A549 (cell line): ENCODE results near the gene CDK19. TPM values are rescaled to one million over a fixed set of nuclear protein-coding genes. Genes with fewer than 3 reads are reported as not detected.

Experiments used
- ATAC-seq, 2 experiments: fragments of 200-7000 bp in 1 of 2; fragments of >200 bp in 1 of 2; cut with Nextera tagmentation in 1 of 2; cut with Tn5 transposase in 1 of 2; 3 replicates each; pipeline versions ENCODE4 v1.8.0 to v1.9.1; 2018 to 2020; ENCODE audit warnings: mild to moderate bottlenecking in 1 of 2, moderate library complexity in 1 of 2
- CTCF ChIA-PET: fragments of 300-600 bp; sonication (Branson Sonifier 250); formaldehyde crosslinking; extraction: SDS; loops from one replicate; lab custom pipeline; 2021; ENCODE audit warnings: antibody characterized with exemption, inconsistent platforms; lab: Yijun Ruan, JAX
- POLR2A ChIA-PET: fragments of 350-600 bp; formaldehyde crosslinking; extraction: SDS; loops from one replicate; lab custom pipeline; 2021; ENCODE audit warnings: antibody characterized with exemption, inconsistent platforms; lab: Yijun Ruan, JAX
- DNase-seq, 2 experiments: peaks; one replicate each; pipeline versions ENCODE4 v3.0.0 to v3.0.0-alpha.2; 2011 to 2016; ENCODE audit warnings: low read depth in 1 of 2, low spot score in 1 of 2
- FAIRE-seq: peaks from 2 replicates; lab custom pipeline; 2011; peaks lifted over from hg19 to GRCh38; lab: Jason Lieb, UNC
- H3K27ac ChIP-seq, 2 experiments: fragments of >200 bp; sonication (Bioruptor Twin); formaldehyde crosslinking; 3 replicates each; pipeline ENCODE4 v1.5.1; 2016 to 2017
- H3K4me1 ChIP-seq: fragments of >200 bp; sonication (Bioruptor Twin); formaldehyde crosslinking; 3 replicates; pipeline ENCODE4 v1.6.1; 2016
- H3K4me2 ChIP-seq: fragments of >200 bp; sonication (Bioruptor Twin); formaldehyde crosslinking; 3 replicates; pipeline ENCODE4 v1.6.1; 2016
- H3K4me3 ChIP-seq: fragments of >200 bp; sonication (Bioruptor Twin); formaldehyde crosslinking; 3 replicates; pipeline ENCODE4 v1.5.1; 2016
- H3K9me3 ChIP-seq: fragments of >200 bp; sonication (Bioruptor Twin); formaldehyde crosslinking; 3 replicates; pipeline ENCODE4 v1.6.1; 2016
- CBX8 ChIP-seq: fragments of 200-600 bp; sonication (generic); IDR thresholded peaks from 2 replicates; pipeline ENCODE4 v1.6.1; 2016
- CEBPB ChIP-seq, 2 experiments: fragments of >200 bp in 1 of 2; sonication (Bioruptor Twin) in 1 of 2; formaldehyde crosslinking in 1 of 2; IDR thresholded peaks; 2 replicates each; pipeline ENCODE4 v1.6.1; 2012 to 2016
- CHD2 ChIP-seq: fragments of 150-350 bp; IDR thresholded peaks from 2 replicates; pipeline ENCODE4 v1.6.1; 2014; ENCODE audit warnings: low read length; ENCODE audit not compliant: partially characterized antibody
- CHD4 ChIP-seq: fragments of 200-600 bp; sonication (generic); IDR thresholded peaks from 2 replicates; pipeline ENCODE4 v1.6.1; 2016; ENCODE audit warnings: antibody characterized with exemption, mild to moderate bottlenecking, borderline replicate concordance
- EHMT2 ChIP-seq: fragments of 200-600 bp; sonication (generic); IDR thresholded peaks from 2 replicates; pipeline ENCODE4 v1.6.1; 2016; ENCODE audit warnings: antibody characterized with exemption, low read depth, mild to moderate bottlenecking, moderate library complexity
- EP300 ChIP-seq, 2 experiments: fragments of >200 bp; sonication (Bioruptor Twin); formaldehyde crosslinking; IDR thresholded peaks; 2 replicates in 1 of 2; 3 replicates in 1 of 2; pipeline ENCODE4 v1.6.1; 2016 to 2017
- ESRRA ChIP-seq: fragments of 150-350 bp; IDR thresholded peaks from 2 replicates; pipeline ENCODE4 v1.6.1; 2014; ENCODE audit warnings: mild to moderate bottlenecking, low read length, borderline replicate concordance
- FOSL2 ChIP-seq, 2 experiments: fragments of 450-650 bp in 1 of 2; fragments of >200 bp in 1 of 2; sonication (Bioruptor Twin) in 1 of 2; formaldehyde crosslinking; IDR thresholded peaks; 2 replicates each; pipeline versions ENCODE4 v1.5.0 to v1.6.1; 2016 to 2020; ENCODE audit warnings: mild to moderate bottlenecking in 1 of 2, moderate library complexity in 1 of 2
- FOXS1 ChIP-seq: fragments of 250-450 bp; sonication (Bioruptor Pico); IDR thresholded peaks from 2 replicates; pipeline ENCODE4 v1.5.0; 2020; ENCODE audit warnings: mild to moderate bottlenecking, moderate library complexity
- HOXA7 ChIP-seq: fragments of 250-450 bp; sonication (Bioruptor Pico); IDR thresholded peaks from 2 replicates; pipeline ENCODE4 v1.5.0; 2020; ENCODE audit warnings: mild to moderate bottlenecking, moderate library complexity
- JUN ChIP-seq, 2 experiments: fragments of >200 bp; sonication (Bioruptor Twin); formaldehyde crosslinking; IDR thresholded peaks; 2 replicates in 1 of 2; 3 replicates in 1 of 2; pipeline ENCODE4 v1.6.1; 2016 to 2017
- MAZ ChIP-seq: fragments of 150-350 bp; IDR thresholded peaks from 2 replicates; pipeline ENCODE4 v1.6.1; 2014; ENCODE audit warnings: antibody characterized with exemption, low read depth, low read length, borderline replicate concordance
- PHF8 ChIP-seq: fragments of 200-600 bp; sonication (generic); IDR thresholded peaks from 2 replicates; pipeline ENCODE4 v1.6.1; 2016; ENCODE audit warnings: low read depth, mild to moderate bottlenecking, antibody characterized with exemption, moderate library complexity, borderline replicate concordance
- RCOR1 ChIP-seq: fragments of 150-350 bp; IDR thresholded peaks from 2 replicates; pipeline ENCODE4 v1.6.1; 2014; ENCODE audit warnings: antibody characterized with exemption, low read length, low read depth
- RFX5 ChIP-seq: fragments of 450-650 bp; IDR thresholded peaks from 2 replicates; pipeline ENCODE4 v1.7.1; 2014; ENCODE audit warnings: antibody characterized with exemption, mild to moderate bottlenecking, moderate library complexity
- SREBF2 ChIP-seq: fragments of 450-650 bp; IDR thresholded peaks from 2 replicates; pipeline ENCODE4 v1.6.1; 2014; ENCODE audit warnings: mild to moderate bottlenecking, moderate library complexity
- TFCP2L1 ChIP-seq: fragments of 250-450 bp; sonication (Bioruptor Pico); IDR thresholded peaks from 2 replicates; pipeline ENCODE4 v1.5.0; 2021; ENCODE audit warnings: mild to moderate bottlenecking
- ZC3H11A ChIP-seq: fragments of 450-650 bp; IDR thresholded peaks from 2 replicates; pipeline ENCODE4 v1.6.1; 2014; ENCODE audit warnings: antibody characterized with exemption, mild to moderate bottlenecking
- WGBS: methylation state at CpG from one replicate; pipeline ENCODE4 v1.1.6; 2017; ENCODE audit errors: missing lambda C conversion rate; 5-methylcytosine and 5-hydroxymethylcytosine counted together
- polyA plus RNA-seq, 4 experiments: library from polyadenylated mRNA; depleted of rRNA in 3 of 4; stranded (reverse); fragments of >200 nt; fragmentation: RNase III in 1 of 4; extraction: RNeasy Plus Mini Kit Qiagen cat#74134 plus additional on column Dnase treatment in 1 of 4; gene quantifications; 2 replicates in 3 of 4; 3 replicates in 1 of 4; pipeline ENCODE4 v1.2.3, GENCODE V29; 2011 to 2017
- TF ChIP-seq, protein P1 (sequence below): IDR thresholded peaks from 2 replicates; pipeline ENCODE4 v1.6.1; 2012
- TF ChIP-seq, protein P2 (sequence below): IDR thresholded peaks from 2 replicates; pipeline ENCODE4 v1.6.1; 2012
- TF ChIP-seq, protein P3 (sequence below): fragments of 200-600 bp; sonication (generic); IDR thresholded peaks from 2 replicates; pipeline ENCODE4 v1.6.1; 2016; ENCODE audit warnings: antibody characterized with exemption, mild to moderate bottlenecking, moderate library complexity
- TF ChIP-seq, protein P4 (sequence below): fragments of 450-650 bp; IDR thresholded peaks from 2 replicates; pipeline ENCODE4 v1.6.1; 2014; ENCODE audit warnings: antibody characterized with exemption
- TF ChIP-seq, protein P5 (sequence below): fragments of 250-450 bp; sonication (Bioruptor Pico); IDR thresholded peaks from 2 replicates; pipeline ENCODE4 v1.5.0; 2020; ENCODE audit warnings: low read depth, mild to moderate bottlenecking, moderate library complexity

The CDK19 gene
- polyA plus RNA-seq, 2 of the 4 experiments (the other 2 are of a cell fraction) = 7.1 to 18.6 TPM

DNA sequence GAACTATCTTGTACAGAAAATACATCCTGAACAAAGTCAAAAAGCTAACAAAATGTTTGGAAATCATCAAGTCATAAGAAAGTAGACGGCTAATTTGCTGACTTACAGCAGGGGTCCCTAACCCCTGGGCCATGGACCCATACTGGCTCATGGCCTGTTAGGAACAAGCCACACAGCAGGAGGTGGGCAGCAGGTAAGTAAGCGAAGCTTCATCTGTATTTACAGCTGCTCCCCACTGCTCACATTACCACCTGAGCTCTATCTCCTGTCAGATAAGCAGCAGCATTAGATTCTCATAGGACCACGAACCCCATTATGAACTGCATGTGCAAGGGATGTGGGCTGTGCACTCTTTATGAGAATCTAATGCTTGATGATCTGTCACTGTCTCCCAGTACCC, 115.5 kb downstream of the CDK19 start:
- Histone ChIP-seq H3K4me2 (peak overlapping the region; percentile 42; the same call in 2 of the 3 replicates), H3K4me1 (peaks cover 37% of the 10 kb centered on the region), H3K27ac (peak overlapping the region in 1 of 2 experiments; percentile 79; a peak in 3 of 6 replicates), H3K4me3 (no peak overlapping the region), H3K9me3 (peaks cover 3% of the 10 kb centered on the region; the same call in 1 of the 3 replicates)
- FAIRE-seq = no peak
- POLR2A ChIA-PET = interaction anchor here (0.6 to 1.4 kb wide), 4 partner anchors 116 to 177 kb away, joined by 3 to 6 read pairs (median 4); partner anchors contain the start of gene CDK19
- DNase-seq = no peak
- TF ChIP-seq ESRRA (no peak), CBX8 (no peak)
- ATAC-seq = no peak
- WGBS = 77% methylated on average over 3 of the region's 3 CpGs
- CTCF ChIA-PET = interaction anchor here (1.3 to 1.8 kb wide), 2 partner anchors 9 to 17 kb away, joined by 5 to 7 read pairs; no protein-coding TSS in a partner anchor

DNA sequence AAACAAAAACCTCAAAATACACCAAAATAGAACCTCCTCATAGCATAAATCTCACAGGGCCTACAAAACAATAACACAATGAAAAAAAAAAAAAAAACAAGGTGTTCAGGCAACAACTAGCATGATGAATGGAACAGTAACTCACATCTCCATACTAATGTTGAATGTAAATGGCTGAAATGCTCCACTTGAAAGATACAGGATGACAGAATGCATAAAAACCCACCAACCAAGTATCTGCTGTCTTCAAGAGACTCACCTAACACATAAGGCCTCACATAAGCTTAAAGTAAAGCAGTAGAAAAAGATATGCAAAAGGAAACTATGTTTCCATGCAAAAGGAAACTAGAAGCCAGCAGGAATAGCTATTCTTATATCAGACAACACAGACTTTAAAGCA, 121.3 kb downstream of the CDK19 start:
- Histone ChIP-seq H3K4me3 (no peak overlapping the region), H3K27ac (no peak overlapping the region), H3K4me2 (no peak overlapping the region), H3K4me1 (peaks cover 25% of the 10 kb centered on the region), H3K9me3 (peaks cover 3% of the 10 kb centered on the region; the same call in 1 of the 3 replicates)
- DNase-seq (no peak), FAIRE-seq (no peak), ATAC-seq (no peak)
- ChIA-PET CTCF (interaction anchor here (0.9 to 1.2 kb wide), 2 partner anchors 12 to 256 kb away, joined by 3 to 5 read pairs; no protein-coding TSS in a partner anchor), POLR2A (no interaction called here)
- no peak for TF ChIP-seq MAZ
- TF ChIP-seq, protein P1, sequence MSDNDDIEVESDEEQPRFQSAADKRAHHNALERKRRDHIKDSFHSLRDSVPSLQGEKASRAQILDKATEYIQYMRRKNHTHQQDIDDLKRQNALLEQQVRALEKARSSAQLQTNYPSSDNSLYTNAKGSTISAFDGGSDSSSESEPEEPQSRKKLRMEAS = no peak
- TF ChIP-seq, protein P2, sequence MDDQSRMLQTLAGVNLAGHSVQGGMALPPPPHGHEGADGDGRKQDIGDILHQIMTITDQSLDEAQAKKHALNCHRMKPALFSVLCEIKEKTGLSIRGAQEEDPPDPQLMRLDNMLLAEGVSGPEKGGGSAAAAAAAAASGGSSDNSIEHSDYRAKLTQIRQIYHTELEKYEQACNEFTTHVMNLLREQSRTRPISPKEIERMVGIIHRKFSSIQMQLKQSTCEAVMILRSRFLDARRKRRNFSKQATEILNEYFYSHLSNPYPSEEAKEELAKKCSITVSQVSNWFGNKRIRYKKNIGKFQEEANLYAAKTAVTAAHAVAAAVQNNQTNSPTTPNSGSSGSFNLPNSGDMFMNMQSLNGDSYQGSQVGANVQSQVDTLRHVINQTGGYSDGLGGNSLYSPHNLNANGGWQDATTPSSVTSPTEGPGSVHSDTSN = no peak
- TF ChIP-seq RCOR1 = no peak
- TF ChIP-seq JUN (IDR thresholded peaks at IDR 0.05) = no peak
- TF ChIP-seq FOXS1 (CRISPR knock-in tag) = no peak
- TF ChIP-seq FOSL2 (IDR thresholded peaks at IDR 0.05) = no peak
- TF ChIP-seq FOSL2 (CRISPR knock-in tag; IDR thresholded peaks at IDR 0.05) = no peak
- no peak for TF ChIP-seq CEBPB (IDR thresholded peaks at IDR 0.05)
- no peak for TF ChIP-seq EP300 (IDR thresholded peaks at IDR 0.05)
- TF ChIP-seq, protein P3, sequence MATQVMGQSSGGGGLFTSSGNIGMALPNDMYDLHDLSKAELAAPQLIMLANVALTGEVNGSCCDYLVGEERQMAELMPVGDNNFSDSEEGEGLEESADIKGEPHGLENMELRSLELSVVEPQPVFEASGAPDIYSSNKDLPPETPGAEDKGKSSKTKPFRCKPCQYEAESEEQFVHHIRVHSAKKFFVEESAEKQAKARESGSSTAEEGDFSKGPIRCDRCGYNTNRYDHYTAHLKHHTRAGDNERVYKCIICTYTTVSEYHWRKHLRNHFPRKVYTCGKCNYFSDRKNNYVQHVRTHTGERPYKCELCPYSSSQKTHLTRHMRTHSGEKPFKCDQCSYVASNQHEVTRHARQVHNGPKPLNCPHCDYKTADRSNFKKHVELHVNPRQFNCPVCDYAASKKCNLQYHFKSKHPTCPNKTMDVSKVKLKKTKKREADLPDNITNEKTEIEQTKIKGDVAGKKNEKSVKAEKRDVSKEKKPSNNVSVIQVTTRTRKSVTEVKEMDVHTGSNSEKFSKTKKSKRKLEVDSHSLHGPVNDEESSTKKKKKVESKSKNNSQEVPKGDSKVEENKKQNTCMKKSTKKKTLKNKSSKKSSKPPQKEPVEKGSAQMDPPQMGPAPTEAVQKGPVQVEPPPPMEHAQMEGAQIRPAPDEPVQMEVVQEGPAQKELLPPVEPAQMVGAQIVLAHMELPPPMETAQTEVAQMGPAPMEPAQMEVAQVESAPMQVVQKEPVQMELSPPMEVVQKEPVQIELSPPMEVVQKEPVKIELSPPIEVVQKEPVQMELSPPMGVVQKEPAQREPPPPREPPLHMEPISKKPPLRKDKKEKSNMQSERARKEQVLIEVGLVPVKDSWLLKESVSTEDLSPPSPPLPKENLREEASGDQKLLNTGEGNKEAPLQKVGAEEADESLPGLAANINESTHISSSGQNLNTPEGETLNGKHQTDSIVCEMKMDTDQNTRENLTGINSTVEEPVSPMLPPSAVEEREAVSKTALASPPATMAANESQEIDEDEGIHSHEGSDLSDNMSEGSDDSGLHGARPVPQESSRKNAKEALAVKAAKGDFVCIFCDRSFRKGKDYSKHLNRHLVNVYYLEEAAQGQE = no peak
- TF ChIP-seq HOXA7 (CRISPR knock-in tag) = no peak
- no peak for TF ChIP-seq CBX8
- no peak for TF ChIP-seq SREBF2

DNA sequence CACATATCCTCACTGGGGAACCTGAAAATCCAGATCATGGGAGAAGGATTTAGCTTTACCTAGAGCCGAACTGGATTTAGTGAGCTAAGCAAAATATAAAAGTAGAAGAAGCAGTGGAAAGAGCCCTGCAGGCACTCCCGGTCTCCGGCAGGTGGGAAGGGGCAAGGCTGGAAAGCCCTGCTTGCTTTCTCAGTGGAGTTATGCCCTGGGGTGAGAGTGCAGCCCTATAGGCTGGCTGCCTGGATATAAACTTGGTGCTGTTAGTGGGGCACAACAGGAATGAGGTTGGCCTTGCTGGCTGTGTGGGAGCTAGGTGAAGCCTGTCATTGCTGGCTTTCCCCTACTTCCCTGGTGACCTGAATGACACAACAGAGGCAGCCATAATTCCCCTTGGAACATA, 122.0 kb downstream of the CDK19 start:
- DNase-seq (no peak), FAIRE-seq (no peak), ATAC-seq (no peak)
- no peak overlapping the region for H3K4me3 ChIP-seq
- peaks cover 3% of the 10 kb centered on the region; the same call in 1 of the 3 replicates for H3K9me3 ChIP-seq
- peaks cover 32% of the 10 kb centered on the region for H3K4me1 ChIP-seq
- CTCF ChIA-PET = interaction anchor here (0.8 to 1.2 kb wide), 3 partner anchors 11 to 308 kb away, joined by 3 to 5 read pairs (median 3); no protein-coding TSS in a partner anchor
- H3K4me2 ChIP-seq = no peak overlapping the region
- POLR2A ChIA-PET = no interaction called here
- TF ChIP-seq ZC3H11A (no peak), HOXA7 (CRISPR knock-in tag) (no peak), CEBPB (IDR thresholded peaks at IDR 0.05) (no peak), FOXS1 (CRISPR knock-in tag) (no peak), EHMT2 (no peak), CHD4 (no peak), RFX5 (no peak), ESRRA (no peak), CHD2 (no peak), CBX8 (no peak), TFCP2L1 (no peak), PHF8 (no peak)
- TF ChIP-seq, protein P1 = no peak
- TF ChIP-seq, protein P2 = no peak
- TF ChIP-seq, protein P4, sequence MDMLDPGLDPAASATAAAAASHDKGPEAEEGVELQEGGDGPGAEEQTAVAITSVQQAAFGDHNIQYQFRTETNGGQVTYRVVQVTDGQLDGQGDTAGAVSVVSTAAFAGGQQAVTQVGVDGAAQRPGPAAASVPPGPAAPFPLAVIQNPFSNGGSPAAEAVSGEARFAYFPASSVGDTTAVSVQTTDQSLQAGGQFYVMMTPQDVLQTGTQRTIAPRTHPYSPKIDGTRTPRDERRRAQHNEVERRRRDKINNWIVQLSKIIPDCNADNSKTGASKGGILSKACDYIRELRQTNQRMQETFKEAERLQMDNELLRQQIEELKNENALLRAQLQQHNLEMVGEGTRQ = no peak
- TF ChIP-seq, protein P5, sequence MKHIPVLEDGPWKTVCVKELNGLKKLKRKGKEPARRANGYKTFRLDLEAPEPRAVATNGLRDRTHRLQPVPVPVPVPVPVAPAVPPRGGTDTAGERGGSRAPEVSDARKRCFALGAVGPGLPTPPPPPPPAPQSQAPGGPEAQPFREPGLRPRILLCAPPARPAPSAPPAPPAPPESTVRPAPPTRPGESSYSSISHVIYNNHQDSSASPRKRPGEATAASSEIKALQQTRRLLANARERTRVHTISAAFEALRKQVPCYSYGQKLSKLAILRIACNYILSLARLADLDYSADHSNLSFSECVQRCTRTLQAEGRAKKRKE (CRISPR knock-in tag) = no peak
- 93% methylated on average over 3 of the region's 3 CpGs for WGBS
- H3K27ac ChIP-seq = no peak overlapping the region
